Measurements from ENCODE around the gene TRABD2B. TPM values are rescaled to one million over a fixed set of nuclear protein-coding genes. Genes with fewer than 3 reads are reported as not detected.

TRABD2B gene
- total RNA-seq, 1 donor from 2014 or later, result 6.2 TPM

GRCh38 chr1:47765236-47765635 is 231.9 kb downstream of the TRABD2B start:
- Mint-ChIP-seq H3K4me3 (no peak overlapping the region), H3K36me3 (no peaks in the 10 kb centered on the region), H3K27ac (no peak overlapping the region), H3K9me3 (no peaks in the 10 kb centered on the region), H3K27me3 (ENCODE audit: low read depth) (peaks cover 17% of the 10 kb centered on the region), H3K4me1 (peaks cover 17% of the 10 kb centered on the region)
- DNase-seq (ENCODE audit: low spot score in 2 of 2, unreplicated experiment in 2 of 2), result no peak
- TF ChIP-seq, protein P1, sequence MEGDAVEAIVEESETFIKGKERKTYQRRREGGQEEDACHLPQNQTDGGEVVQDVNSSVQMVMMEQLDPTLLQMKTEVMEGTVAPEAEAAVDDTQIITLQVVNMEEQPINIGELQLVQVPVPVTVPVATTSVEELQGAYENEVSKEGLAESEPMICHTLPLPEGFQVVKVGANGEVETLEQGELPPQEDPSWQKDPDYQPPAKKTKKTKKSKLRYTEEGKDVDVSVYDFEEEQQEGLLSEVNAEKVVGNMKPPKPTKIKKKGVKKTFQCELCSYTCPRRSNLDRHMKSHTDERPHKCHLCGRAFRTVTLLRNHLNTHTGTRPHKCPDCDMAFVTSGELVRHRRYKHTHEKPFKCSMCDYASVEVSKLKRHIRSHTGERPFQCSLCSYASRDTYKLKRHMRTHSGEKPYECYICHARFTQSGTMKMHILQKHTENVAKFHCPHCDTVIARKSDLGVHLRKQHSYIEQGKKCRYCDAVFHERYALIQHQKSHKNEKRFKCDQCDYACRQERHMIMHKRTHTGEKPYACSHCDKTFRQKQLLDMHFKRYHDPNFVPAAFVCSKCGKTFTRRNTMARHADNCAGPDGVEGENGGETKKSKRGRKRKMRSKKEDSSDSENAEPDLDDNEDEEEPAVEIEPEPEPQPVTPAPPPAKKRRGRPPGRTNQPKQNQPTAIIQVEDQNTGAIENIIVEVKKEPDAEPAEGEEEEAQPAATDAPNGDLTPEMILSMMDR (IDR thresholded peaks at IDR 0.05; ENCODE audit: unreplicated experiment), result no peak

GRCh38 chr1:47764461-47765046 is 232.6 kb downstream of the TRABD2B start:
- no peak overlapping the region for H3K4me3 Mint-ChIP-seq
- TF ChIP-seq, protein P1 (IDR thresholded peaks at IDR 0.05; ENCODE audit: unreplicated experiment), result no peak
- no peak overlapping the region for H3K27ac Mint-ChIP-seq
- H3K27me3 Mint-ChIP-seq (ENCODE audit: low read depth), result peaks cover 20% of the 10 kb centered on the region
- H3K4me1 Mint-ChIP-seq, result peaks cover 21% of the 10 kb centered on the region
- no peaks in the 10 kb centered on the region for H3K9me3 Mint-ChIP-seq
- no peak for DNase-seq (ENCODE audit: low spot score in 2 of 2, unreplicated experiment in 2 of 2)
- no peaks in the 10 kb centered on the region for H3K36me3 Mint-ChIP-seq

DNA sequence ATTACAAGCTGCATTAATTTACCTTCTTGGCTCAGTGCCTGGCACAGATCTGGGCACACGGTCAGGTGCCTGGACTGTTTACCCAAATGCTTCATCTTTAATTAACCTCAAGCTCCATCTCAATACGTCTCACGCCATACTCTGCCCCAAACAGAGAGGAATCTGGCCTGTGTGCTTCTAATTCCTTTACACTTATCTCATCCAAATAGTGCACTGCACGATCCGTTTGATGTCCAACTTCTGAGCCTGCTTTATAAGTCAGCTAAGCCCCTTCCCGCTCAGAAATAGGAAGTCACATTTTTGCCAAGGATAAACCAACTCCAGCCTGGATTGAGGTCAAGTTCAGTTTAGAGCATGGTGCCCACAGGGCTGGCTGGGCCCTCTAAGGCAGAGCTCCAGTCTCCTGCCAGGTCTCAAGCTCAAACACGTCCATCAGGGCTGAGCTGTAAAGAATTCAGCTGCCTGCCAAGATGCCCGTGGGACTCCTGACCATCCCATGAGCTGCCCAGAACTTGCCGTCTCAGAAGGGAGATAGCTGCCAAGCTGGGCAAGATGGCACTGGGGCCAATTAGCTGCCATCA is 233.5 kb downstream of the TRABD2B start:
- TF ChIP-seq, protein P1 (IDR thresholded peaks at IDR 0.05; ENCODE audit: unreplicated experiment), result no peak
- no peak for DNase-seq (ENCODE audit: low spot score in 2 of 2, unreplicated experiment in 2 of 2)
- Mint-ChIP-seq H3K27me3 (ENCODE audit: low read depth) (peaks cover 22% of the 10 kb centered on the region), H3K36me3 (no peaks in the 10 kb centered on the region), H3K27ac (peak overlapping the region; percentile 27), H3K4me1 (peaks cover 19% of the 10 kb centered on the region), H3K4me3 (no peak overlapping the region), H3K9me3 (no peaks in the 10 kb centered on the region)

- Mint-ChIP-seq H3K4me3 (no peak overlapping the region), H3K27me3 (ENCODE audit: low read depth) (peaks cover 25% of the 10 kb centered on the region), H3K4me1 (peaks cover 17% of the 10 kb centered on the region), H3K36me3 (no peaks in the 10 kb centered on the region), H3K27ac (no peak overlapping the region), H3K9me3 (no peaks in the 10 kb centered on the region)
- TF ChIP-seq, protein P1 (IDR thresholded peaks at IDR 0.05; ENCODE audit: unreplicated experiment), result no peak
- DNase-seq (ENCODE audit: low spot score in 2 of 2, unreplicated experiment in 2 of 2), result no peak
These were observed 235.2 kb downstream of the TRABD2B start for GRCh38 chr1:47761974-47762373.

- no peak for DNase-seq (ENCODE audit: low spot score in 2 of 2, unreplicated experiment in 2 of 2)
- Mint-ChIP-seq H3K4me1 (peaks cover 13% of the 10 kb centered on the region), H3K27ac (no peak overlapping the region), H3K27me3 (ENCODE audit: low read depth) (peaks cover 25% of the 10 kb centered on the region), H3K4me3 (no peak overlapping the region), H3K36me3 (no peaks in the 10 kb centered on the region), H3K9me3 (no peaks in the 10 kb centered on the region)
- TF ChIP-seq, protein P1 (IDR thresholded peaks at IDR 0.05; ENCODE audit: unreplicated experiment), result no peak
These were observed 235.8 kb downstream of the TRABD2B start for GRCh38 chr1:47761201-47761930.

Measured in mesothelial cell of epicardium (in vitro differentiated cells).